GM12878 (cell line): ENCODE measurements around the gene VRK3. TPM values are rescaled to one million over a fixed set of nuclear protein-coding genes. Genes with fewer than 3 reads are reported as not detected.
"Not testable (repeated sequence)": the region's sequence is repeated elsewhere in the genome, so short reads cannot be mapped to it uniquely, and the experiment has no call there.

ENCODE experiments used
- ATAC-seq: fragments of 200-7000 bp; cut with Tn5 transposase; 3 replicates; pipeline ENCODE4 v1.9.1; 2020; ENCODE audit warnings: mild to moderate bottlenecking, moderate library complexity
- BruUV-seq: library from RNA; stranded (reverse); fragments of 400-500 nt; replicated peaks from 2 replicates; lab custom pipeline; 2021; lab: Mats Ljungman, UMichigan
- CTCF ChIA-PET: fragments of 300-600 bp; sonication (Branson Sonifier 250); formaldehyde crosslinking; extraction: SDS; loops from one replicate; lab custom pipeline; 2021; ENCODE audit warnings: inconsistent platforms; lab: Yijun Ruan, JAX
- POLR2A ChIA-PET: fragments of 350-600 bp; formaldehyde crosslinking; extraction: SDS; loops from one replicate; lab custom pipeline; 2021; ENCODE audit warnings: inconsistent platforms; lab: Charles Lee
- RAD21 ChIA-PET: fragments of 300-600 bp; sonication (Branson Sonifier 250); formaldehyde crosslinking; loops from one replicate; lab custom pipeline; 2023; ENCODE audit warnings: antibody characterized with exemption; ENCODE audit not compliant: unreplicated experiment; lab: Charles Lee
- SMC1A ChIA-PET: fragments of 300-600 bp; sonication (Branson Sonifier 250); formaldehyde crosslinking; loops from one replicate; lab custom pipeline; 2023; ENCODE audit not compliant: unreplicated experiment, uncharacterized antibody; lab: Charles Lee
- DNase-seq: peaks from one replicate; pipeline ENCODE4 v3.0.0-alpha.2; 2011; ENCODE audit warnings: low read depth, low spot score
- FAIRE-seq: peaks from 3 replicates; lab custom pipeline; 2011; peaks lifted over from hg19 to GRCh38; lab: Jason Lieb, UNC
- H2AFZ ChIP-seq: 2 replicates; pipeline ENCODE4 v1.6.0; 2011; ENCODE audit warnings: low read depth, low read length, control low read depth; ENCODE audit not compliant: control insufficient read depth
- H3K27ac ChIP-seq: 2 replicates; pipeline ENCODE4 v1.5.1; 2011; ENCODE audit warnings: control low read depth; ENCODE audit not compliant: control insufficient read depth, insufficient read depth
- H3K27me3 ChIP-seq, 2 experiments: replicated peaks in 1 of 2; 2 replicates each; pipeline versions ENCODE4 v1.6.0 to v1.6.1; 2011; ENCODE audit warnings: low read length in 1 of 2; ENCODE audit not compliant: control insufficient read depth in 2 of 2, insufficient read depth in 2 of 2
- H3K36me3 ChIP-seq, 2 experiments: 2 replicates each; pipeline ENCODE4 v1.5.1; 2011; ENCODE audit warnings: low read length in 1 of 2; ENCODE audit not compliant: control insufficient read depth in 2 of 2, insufficient read depth in 2 of 2
- H3K4me1 ChIP-seq: 2 replicates; pipeline ENCODE4 v1.6.1; 2011; ENCODE audit warnings: mild to moderate bottlenecking, low read length, moderate library complexity, mixed read lengths; ENCODE audit not compliant: control insufficient read depth, insufficient read depth
- H3K4me2 ChIP-seq: 2 replicates; pipeline ENCODE4 v1.6.0; 2011; ENCODE audit warnings: control low read depth; ENCODE audit not compliant: control insufficient read depth, insufficient read depth
- H3K4me3 ChIP-seq: fragments of 200-600 bp; sonication (generic); 2 replicates; pipeline ENCODE4 v1.5.1; 2016
- H3K79me2 ChIP-seq: 2 replicates; pipeline ENCODE4 v1.6.0; 2011; ENCODE audit warnings: low read length; ENCODE audit not compliant: control insufficient read depth, insufficient read depth
- H3K9ac ChIP-seq: 2 replicates; pipeline ENCODE4 v1.8.0; 2011; ENCODE audit warnings: low read length, control low read depth, mixed read lengths; ENCODE audit not compliant: control insufficient read depth, insufficient read depth
- H3K9me3 ChIP-seq: replicated peaks from 3 replicates; pipeline ENCODE4 v1.5.1; 2011; ENCODE audit warnings: mild to moderate bottlenecking, low read length; ENCODE audit not compliant: control insufficient read depth, insufficient read depth
- H4K20me1 ChIP-seq: 2 replicates; pipeline ENCODE4 v1.6.0; 2011; ENCODE audit not compliant: control insufficient read depth, insufficient read depth
- ATF7 ChIP-seq: fragments of 450-650 bp; IDR thresholded peaks from 2 replicates; pipeline ENCODE4 v1.6.1; 2016; ENCODE audit warnings: low read depth, mild to moderate bottlenecking
- NFIC ChIP-seq: IDR thresholded peaks from 2 replicates; pipeline ENCODE4 v1.6.1; 2012; ENCODE audit warnings: low read depth, mild to moderate bottlenecking, inconsistent platforms, low read length, moderate library complexity
- STAT3 ChIP-seq: IDR thresholded peaks from 2 replicates; pipeline ENCODE4 v1.6.1; 2011; ENCODE audit warnings: low read depth, low read length, improper control_type of control experiment
- WGBS: methylation state at CpG from one replicate; pipeline ENCODE4 v1.1.6; 2016; ENCODE audit warnings: low lambda C conversion rate; ENCODE audit not compliant: insufficient replicate concordance, insufficient coverage; ENCODE audit errors: missing lambda C conversion rate; 5-methylcytosine and 5-hydroxymethylcytosine counted together
- in situ Hi-C: fragments of 300-500 bp; cut with MboI; formaldehyde crosslinking; loops from 9 replicates; pipeline ENCODE4 v1.14.3; 2018; ENCODE audit warnings: mixed read lengths
- intact Hi-C: fragments of 100-400 bp; cut with micrococcal nuclease; formaldehyde crosslinking; loops from one replicate; pipeline ENCODE4 v1.14.2; 2022; ENCODE audit not compliant: unreplicated experiment
- polyA plus RNA-seq, 11 experiments: library from polyadenylated mRNA; depleted of rRNA in 4 of 11; unstranded in 6 of 11; stranded (reverse) in 5 of 11; fragments of >200 nt; fragmentation: Nextera tagmentation in 4 of 11; fragmentation: Illumina TruSeq in 1 of 11; extraction: Ambion mirVana in 4 of 11; extraction: Trizol in 1 of 11; gene quantifications; 1 replicate in 1 of 11; 2 replicates in 10 of 11; pipeline versions ENCODE4 v1.2.1 to v1.2.3, GENCODE V29; 2011 to 2016; ENCODE audit warnings: inconsistent platforms in 2 of 11, missing spikeins in 2 of 11, low read depth in 1 of 11
- total RNA-seq, 4 experiments: library from RNA; depleted of rRNA in 3 of 4; stranded (reverse); fragments of >200 nt in 3 of 4; fragmentation: Illumina TruSeq in 1 of 4; extraction: Trizol in 1 of 4; gene quantifications; 2 replicates each; pipeline versions ENCODE4 v1.2.1 to v1.2.3, GENCODE V29; 2013 to 2021
- TF ChIP-seq, protein P1 (sequence below): IDR thresholded peaks from 2 replicates; pipeline ENCODE4 v1.6.1; 2012; ENCODE audit warnings: low read depth, low read length, improper control_type of control experiment
- TF ChIP-seq, protein P2 (sequence below): fragments of 450-650 bp; formaldehyde crosslinking; IDR thresholded peaks from 2 replicates; pipeline ENCODE4 v1.4.0; 2020; ENCODE audit warnings: mild to moderate bottlenecking, moderate library complexity
- TF ChIP-seq, protein P3 (sequence below): fragments of 450-650 bp; IDR thresholded peaks from 2 replicates; pipeline ENCODE4 v1.6.1; 2014; ENCODE audit warnings: mild to moderate bottlenecking

Gene VRK3
- total and polyA plus RNA-seq, 10 of the 15 experiments (the other 5 are each of a cell fraction or from before 2014, with no cell fraction given) = 17.3 to 61.9 (median 35.5) TPM

DNA sequence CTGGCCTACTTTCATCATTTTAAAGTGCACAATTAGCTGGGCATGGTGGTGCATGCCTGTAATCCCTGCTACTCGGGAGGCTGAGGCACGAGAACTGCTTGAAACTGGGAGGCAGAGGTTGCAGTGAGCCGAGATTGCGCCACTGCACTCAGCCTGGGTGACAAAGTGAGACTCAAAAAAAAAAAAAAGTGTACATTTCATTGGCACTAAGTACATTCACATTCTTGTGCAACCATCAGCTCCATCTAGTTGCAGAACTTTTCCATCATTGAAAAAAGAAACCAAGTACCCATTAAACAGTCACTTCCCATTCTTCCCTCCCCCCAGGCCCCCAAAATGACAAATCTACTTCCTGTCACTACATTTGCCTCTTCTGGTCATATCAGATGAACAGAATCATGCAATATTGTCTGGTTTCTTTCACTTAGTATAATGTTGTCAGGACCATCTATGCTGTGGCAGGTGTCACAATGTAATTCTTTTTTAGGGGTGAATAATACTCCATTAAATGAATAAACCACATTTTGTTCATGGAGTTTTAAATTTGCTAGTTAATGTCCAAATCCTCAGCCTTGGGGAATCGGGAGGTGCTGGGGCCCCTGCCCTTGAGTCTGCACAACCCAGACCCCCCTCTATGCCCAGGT lies 56.8 kb downstream of the VRK3 start (continued):
- TF ChIP-seq ATF7 = no peak
- TF ChIP-seq, protein P1, sequence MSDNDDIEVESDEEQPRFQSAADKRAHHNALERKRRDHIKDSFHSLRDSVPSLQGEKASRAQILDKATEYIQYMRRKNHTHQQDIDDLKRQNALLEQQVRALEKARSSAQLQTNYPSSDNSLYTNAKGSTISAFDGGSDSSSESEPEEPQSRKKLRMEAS = no peak
- TF ChIP-seq, protein P2, sequence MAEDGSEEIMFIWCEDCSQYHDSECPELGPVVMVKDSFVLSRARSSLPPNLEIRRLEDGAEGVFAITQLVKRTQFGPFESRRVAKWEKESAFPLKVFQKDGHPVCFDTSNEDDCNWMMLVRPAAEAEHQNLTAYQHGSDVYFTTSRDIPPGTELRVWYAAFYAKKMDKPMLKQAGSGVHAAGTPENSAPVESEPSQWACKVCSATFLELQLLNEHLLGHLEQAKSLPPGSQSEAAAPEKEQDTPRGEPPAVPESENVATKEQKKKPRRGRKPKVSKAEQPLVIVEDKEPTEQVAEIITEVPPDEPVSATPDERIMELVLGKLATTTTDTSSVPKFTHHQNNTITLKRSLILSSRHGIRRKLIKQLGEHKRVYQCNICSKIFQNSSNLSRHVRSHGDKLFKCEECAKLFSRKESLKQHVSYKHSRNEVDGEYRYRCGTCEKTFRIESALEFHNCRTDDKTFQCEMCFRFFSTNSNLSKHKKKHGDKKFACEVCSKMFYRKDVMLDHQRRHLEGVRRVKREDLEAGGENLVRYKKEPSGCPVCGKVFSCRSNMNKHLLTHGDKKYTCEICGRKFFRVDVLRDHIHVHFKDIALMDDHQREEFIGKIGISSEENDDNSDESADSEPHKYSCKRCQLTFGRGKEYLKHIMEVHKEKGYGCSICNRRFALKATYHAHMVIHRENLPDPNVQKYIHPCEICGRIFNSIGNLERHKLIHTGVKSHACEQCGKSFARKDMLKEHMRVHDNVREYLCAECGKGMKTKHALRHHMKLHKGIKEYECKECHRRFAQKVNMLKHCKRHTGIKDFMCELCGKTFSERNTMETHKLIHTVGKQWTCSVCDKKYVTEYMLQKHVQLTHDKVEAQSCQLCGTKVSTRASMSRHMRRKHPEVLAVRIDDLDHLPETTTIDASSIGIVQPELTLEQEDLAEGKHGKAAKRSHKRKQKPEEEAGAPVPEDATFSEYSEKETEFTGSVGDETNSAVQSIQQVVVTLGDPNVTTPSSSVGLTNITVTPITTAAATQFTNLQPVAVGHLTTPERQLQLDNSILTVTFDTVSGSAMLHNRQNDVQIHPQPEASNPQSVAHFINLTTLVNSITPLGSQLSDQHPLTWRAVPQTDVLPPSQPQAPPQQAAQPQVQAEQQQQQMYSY = no peak
- no peak for TF ChIP-seq STAT3
- no peak for TF ChIP-seq NFIC
- TF ChIP-seq, protein P3, sequence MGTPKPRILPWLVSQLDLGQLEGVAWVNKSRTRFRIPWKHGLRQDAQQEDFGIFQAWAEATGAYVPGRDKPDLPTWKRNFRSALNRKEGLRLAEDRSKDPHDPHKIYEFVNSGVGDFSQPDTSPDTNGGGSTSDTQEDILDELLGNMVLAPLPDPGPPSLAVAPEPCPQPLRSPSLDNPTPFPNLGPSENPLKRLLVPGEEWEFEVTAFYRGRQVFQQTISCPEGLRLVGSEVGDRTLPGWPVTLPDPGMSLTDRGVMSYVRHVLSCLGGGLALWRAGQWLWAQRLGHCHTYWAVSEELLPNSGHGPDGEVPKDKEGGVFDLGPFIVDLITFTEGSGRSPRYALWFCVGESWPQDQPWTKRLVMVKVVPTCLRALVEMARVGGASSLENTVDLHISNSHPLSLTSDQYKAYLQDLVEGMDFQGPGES = no peak

DNA sequence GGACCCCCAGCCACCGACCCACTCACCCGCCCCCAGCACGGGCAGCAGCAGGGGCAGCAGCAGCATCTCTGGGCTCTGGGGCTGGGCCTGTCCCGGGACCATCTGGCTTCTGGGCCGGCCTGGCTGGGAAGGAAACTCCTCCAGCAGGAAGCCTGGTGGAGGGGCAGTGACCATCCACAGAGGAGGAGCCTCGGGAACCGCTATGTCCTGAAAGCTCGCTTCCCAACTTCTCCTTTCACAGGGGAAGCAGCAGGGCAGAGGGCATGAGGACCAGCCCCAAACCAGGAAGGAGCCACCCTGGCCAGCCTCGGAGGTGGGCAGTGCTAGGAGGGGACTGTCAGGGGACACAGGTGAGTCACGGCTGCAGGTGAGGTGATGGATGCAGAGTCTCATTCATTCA lies 64.2 kb downstream of the VRK3 start, which contains the start of gene SIGLEC11:
SIGLEC11 (minus strand) TSS at position 193 of the 400 bp plus-strand sequence; CDS start at position 102, 91 bp downstream.
- H2AFZ ChIP-seq, intact Hi-C loops, H3K4me2 ChIP-seq, H3K27ac ChIP-seq, in situ Hi-C loops, BruUV-seq, DNase-seq, H3K9me3 ChIP-seq, H4K20me1 ChIP-seq, H3K4me1 ChIP-seq, H3K9ac ChIP-seq, H3K27me3 ChIP-seq, H3K4me3 ChIP-seq, SMC1A ChIA-PET, H3K79me2 ChIP-seq, H3K36me3 ChIP-seq, FAIRE-seq, ATAC-seq, RAD21 ChIA-PET, CTCF ChIA-PET, POLR2A ChIA-PET: not testable (repeated sequence)
- WGBS = 31% methylated on average over 5 of the region's 10 CpGs

DNA sequence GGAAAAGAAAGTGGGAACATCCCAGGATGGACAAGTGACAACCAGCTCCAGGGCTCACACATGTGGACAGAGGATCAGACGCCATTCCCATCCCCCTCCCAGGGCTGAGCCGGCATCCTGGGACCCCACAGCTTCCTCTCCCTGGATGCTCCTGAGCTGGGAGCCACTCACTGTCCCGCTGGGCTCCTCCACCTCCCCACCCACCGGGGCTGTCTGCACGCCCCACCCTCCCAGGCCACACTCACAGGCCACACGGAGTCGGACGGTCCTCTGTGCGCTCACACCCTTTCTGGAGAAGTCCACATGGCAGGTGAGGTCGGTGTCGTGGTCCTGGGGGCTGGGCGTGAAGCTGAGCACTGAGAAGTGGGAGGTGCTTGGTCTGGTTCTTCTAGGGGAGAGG lies 65.3 kb downstream of the VRK3 start:
- SMC1A ChIA-PET, H4K20me1 ChIP-seq, POLR2A ChIA-PET, H3K36me3 ChIP-seq, in situ Hi-C loops, H3K79me2 ChIP-seq, H3K27me3 ChIP-seq, DNase-seq, H3K4me1 ChIP-seq, H3K27ac ChIP-seq, H3K9me3 ChIP-seq, H3K4me2 ChIP-seq, CTCF ChIA-PET, RAD21 ChIA-PET, H3K4me3 ChIP-seq, ATAC-seq, intact Hi-C loops, H3K9ac ChIP-seq, BruUV-seq, H2AFZ ChIP-seq, FAIRE-seq: not testable (repeated sequence)
- WGBS = no CpG with 5 or more reads among the region's 12 CpGs
